Stomach (tissue), 4 donors: Measurements from ENCODE around the gene DNAJC17.

Experiments used
- POLR2AphosphoS5 ChIP-seq, 3 donors: sonication (generic); formaldehyde crosslinking; IDR thresholded peaks; one replicate each; pipeline ENCODE4 v1.6.1; 2016; ENCODE audit warnings: antibody characterized with exemption in 3 of 3
- TF ChIP-seq, protein P1 (sequence below), 7 experiments: fragments of 450-650 bp in 4 of 7; fragments of 200-600 bp in 3 of 7; sonication (generic) in 3 of 7; IDR thresholded peaks; one replicate each; pipeline ENCODE4 v1.5.1; 2016 to 2019; ENCODE audit warnings: antibody characterized with exemption in 7 of 7, control low read depth in 2 of 7, mild to moderate bottlenecking in 1 of 7

DNA sequence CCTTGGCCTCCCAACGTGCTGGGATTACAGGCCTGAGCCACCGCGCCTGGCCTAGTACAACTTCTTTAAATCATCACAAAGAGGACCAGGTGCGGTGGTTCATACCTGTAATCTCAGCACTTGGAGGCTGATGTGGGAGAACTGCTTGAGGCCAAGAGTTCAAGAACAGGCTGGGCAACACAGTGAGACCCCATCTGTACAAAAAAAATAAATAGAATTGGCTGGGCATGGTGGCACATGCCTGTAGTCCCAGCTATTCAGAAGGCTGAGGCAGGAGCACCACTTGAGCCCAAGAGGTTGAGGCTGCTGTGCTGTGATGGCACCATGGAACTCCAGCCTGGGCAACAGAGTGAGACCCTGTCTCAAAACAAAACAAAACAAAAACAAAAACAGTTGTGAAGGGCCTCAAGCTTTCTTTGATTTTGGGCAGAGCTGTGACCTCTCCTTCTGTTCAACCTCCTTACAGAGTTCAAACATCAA lies 58.1 kb downstream of the DNAJC17 start:
- TF ChIP-seq, protein P1, sequence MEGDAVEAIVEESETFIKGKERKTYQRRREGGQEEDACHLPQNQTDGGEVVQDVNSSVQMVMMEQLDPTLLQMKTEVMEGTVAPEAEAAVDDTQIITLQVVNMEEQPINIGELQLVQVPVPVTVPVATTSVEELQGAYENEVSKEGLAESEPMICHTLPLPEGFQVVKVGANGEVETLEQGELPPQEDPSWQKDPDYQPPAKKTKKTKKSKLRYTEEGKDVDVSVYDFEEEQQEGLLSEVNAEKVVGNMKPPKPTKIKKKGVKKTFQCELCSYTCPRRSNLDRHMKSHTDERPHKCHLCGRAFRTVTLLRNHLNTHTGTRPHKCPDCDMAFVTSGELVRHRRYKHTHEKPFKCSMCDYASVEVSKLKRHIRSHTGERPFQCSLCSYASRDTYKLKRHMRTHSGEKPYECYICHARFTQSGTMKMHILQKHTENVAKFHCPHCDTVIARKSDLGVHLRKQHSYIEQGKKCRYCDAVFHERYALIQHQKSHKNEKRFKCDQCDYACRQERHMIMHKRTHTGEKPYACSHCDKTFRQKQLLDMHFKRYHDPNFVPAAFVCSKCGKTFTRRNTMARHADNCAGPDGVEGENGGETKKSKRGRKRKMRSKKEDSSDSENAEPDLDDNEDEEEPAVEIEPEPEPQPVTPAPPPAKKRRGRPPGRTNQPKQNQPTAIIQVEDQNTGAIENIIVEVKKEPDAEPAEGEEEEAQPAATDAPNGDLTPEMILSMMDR (IDR thresholded peaks at IDR 0.05) = no peak
- TF ChIP-seq POLR2AphosphoS5 (IDR thresholded peaks at IDR 0.05) = no peak
